Measurements from ENCODE around the gene OCA2.

Gene OCA2

DNA sequence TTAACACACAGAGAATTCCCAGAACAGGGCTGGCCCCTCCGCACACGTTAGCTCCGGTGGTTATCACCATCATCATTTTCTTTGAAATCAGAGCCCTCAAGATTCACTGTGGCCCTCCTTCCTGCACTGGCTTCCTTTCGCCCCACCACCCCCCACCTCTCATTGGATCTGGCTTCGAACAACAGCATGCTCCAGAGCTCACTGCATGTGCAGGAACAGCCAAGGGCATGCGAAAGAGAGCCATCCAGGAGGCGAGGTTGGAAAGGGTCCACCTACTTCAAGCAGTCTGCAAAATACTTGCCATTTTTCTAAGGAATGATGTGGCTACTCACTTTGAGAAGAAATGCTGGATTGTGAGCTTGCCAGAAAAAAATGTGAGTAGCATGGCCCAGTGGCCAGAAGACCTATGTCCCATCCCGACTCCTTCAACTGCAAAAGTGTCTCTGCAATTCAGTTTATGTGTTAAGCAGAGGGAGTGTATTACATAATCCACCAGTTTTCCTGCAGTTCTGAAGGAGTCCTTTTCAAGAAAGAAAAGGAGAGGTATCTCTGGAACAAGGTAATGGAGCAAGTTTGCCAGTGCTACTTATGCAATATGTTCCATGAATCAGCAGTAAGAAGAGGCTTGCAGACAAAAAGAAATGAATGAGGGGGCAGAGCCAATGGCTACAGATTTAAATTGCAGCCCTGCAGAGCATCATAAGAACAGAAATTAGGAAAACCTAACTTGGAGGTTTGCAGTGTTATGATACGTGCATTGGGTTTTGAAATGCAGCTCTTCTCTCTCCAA lies 92.8 kb downstream of the OCA2 start:
- Histone ChIP-seq H3F3A (ENCODE audit: insufficient read depth) (no peaks in the 10 kb centered on the region), H3K9me3 (ENCODE audit: insufficient read depth, low read length) (no peaks in the 10 kb centered on the region), H3K4me2 (ENCODE audit: low read depth, low read length, poor library complexity, severe bottlenecking) (no peak overlapping the region), H4K20me1 (ENCODE audit: low read depth, low read length) (no peaks in the 10 kb centered on the region), H3K9me2 (replicated peaks; ENCODE audit: insufficient read depth, low read length) (no peaks in the 10 kb centered on the region), H3K9ac (ENCODE audit: low read length) (no peak overlapping the region), H3K79me2 (ENCODE audit: insufficient read depth, low read length) (no peaks in the 10 kb centered on the region), H3K4me3 (ENCODE audit: insufficient read depth, low read length, poor library complexity, severe bottlenecking) (no peak overlapping the region), H3K27ac (ENCODE audit: low read depth, low read length) (no peak overlapping the region), H3K36me3 (ENCODE audit: low read length) (no peaks in the 10 kb centered on the region), H3K27me3 (ENCODE audit: low read length) (no peaks in the 10 kb centered on the region), H2AFZ (ENCODE audit: low read depth, low read length, severe bottlenecking) (no peak overlapping the region)
- TF ChIP-seq EZH2phosphoT487 (conservative IDR thresholded peaks at IDR 0.05; ENCODE audit: low read length): no peak
- TF ChIP-seq, protein P1, sequence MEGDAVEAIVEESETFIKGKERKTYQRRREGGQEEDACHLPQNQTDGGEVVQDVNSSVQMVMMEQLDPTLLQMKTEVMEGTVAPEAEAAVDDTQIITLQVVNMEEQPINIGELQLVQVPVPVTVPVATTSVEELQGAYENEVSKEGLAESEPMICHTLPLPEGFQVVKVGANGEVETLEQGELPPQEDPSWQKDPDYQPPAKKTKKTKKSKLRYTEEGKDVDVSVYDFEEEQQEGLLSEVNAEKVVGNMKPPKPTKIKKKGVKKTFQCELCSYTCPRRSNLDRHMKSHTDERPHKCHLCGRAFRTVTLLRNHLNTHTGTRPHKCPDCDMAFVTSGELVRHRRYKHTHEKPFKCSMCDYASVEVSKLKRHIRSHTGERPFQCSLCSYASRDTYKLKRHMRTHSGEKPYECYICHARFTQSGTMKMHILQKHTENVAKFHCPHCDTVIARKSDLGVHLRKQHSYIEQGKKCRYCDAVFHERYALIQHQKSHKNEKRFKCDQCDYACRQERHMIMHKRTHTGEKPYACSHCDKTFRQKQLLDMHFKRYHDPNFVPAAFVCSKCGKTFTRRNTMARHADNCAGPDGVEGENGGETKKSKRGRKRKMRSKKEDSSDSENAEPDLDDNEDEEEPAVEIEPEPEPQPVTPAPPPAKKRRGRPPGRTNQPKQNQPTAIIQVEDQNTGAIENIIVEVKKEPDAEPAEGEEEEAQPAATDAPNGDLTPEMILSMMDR (IDR thresholded peaks at IDR 0.05; ENCODE audit: insufficient read depth, low read length, poor library complexity, severe bottlenecking): no peak

DNA sequence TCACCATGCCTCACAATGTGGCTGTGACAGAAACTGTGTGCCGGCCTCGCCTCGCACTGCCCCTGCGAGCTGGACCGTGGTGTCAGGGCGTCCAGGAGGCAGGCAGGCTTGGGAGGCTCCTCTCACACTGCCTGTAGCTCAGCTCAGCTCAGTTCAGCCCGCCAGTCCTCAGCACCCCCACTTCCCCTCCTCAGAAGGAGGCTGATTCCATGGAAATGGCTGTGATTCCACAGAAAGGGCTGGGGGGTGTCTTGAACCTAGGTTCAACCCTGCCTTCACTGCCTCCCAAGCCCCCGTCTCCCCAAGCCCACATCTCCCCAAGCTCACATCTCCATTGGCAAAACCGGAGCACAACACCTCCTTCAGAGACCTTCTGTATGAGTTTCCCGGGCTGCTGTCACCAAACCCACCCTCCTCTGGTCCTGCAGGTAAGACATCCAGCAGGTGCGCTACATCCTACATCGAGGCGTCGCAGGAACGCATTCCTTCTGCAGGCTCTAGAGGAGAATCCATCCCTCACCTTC lies 94.0 kb downstream of the OCA2 start:
- Histone ChIP-seq H3K9me2 (replicated peaks; ENCODE audit: insufficient read depth, low read length) (no peaks in the 10 kb centered on the region), H3K4me3 (ENCODE audit: insufficient read depth, low read length, poor library complexity, severe bottlenecking) (no peak overlapping the region), H3K27me3 (ENCODE audit: low read length) (no peaks in the 10 kb centered on the region), H3K36me3 (ENCODE audit: low read length) (no peaks in the 10 kb centered on the region), H2AFZ (ENCODE audit: low read depth, low read length, severe bottlenecking) (no peak overlapping the region), H3K9me3 (ENCODE audit: insufficient read depth, low read length) (no peaks in the 10 kb centered on the region), H3K79me2 (ENCODE audit: insufficient read depth, low read length) (no peaks in the 10 kb centered on the region), H3K9ac (ENCODE audit: low read length) (no peak overlapping the region), H3F3A (ENCODE audit: insufficient read depth) (no peaks in the 10 kb centered on the region), H3K4me2 (ENCODE audit: low read depth, low read length, poor library complexity, severe bottlenecking) (no peak overlapping the region), H4K20me1 (ENCODE audit: low read depth, low read length) (no peaks in the 10 kb centered on the region), H3K27ac (ENCODE audit: low read depth, low read length) (no peak overlapping the region)
- TF ChIP-seq, protein P1 (IDR thresholded peaks at IDR 0.05; ENCODE audit: insufficient read depth, low read length, poor library complexity, severe bottlenecking): no peak

DNA sequence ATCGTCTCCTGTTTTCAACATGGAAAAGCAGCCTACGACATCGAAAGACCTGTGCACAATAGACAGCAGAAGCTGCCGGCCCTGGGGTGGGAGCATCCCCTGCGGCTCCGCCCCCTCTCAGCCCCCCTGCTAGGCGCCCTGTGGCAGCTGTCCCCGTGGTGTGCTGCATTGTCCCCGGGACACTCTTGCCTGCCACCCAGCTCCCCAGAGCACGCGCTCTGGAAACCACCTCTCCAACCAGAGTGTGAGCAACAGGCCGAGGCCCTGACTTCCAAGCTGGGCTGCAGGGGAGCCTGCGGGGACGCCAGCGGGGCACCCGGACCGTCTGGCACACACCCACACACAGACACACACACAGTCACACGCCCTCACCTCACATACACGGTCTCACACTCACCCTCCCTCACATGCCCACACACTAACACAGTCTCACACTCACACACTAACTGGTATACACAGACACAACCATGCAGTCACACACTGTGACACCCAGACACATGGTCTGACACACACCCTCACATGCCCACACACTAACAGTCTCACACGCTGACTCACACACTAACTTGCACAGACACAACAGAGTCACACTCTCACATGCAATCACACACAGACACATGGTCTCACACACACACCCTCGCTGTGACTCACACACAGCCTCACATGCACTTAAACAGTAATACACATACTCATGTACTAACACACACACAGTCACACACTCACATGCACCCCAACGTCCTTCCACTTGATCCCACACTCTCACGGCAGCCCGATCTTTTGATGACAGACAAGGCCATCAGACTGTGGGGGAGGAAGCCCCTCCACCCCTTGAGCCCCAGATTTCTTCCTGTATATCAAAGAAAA lies 94.7 kb downstream of the OCA2 start:
- no peak overlapping the region for H3K9ac ChIP-seq (ENCODE audit: low read length)
- H3K27ac ChIP-seq (ENCODE audit: low read depth, low read length): no peak overlapping the region
- no peak overlapping the region for H3K4me3 ChIP-seq (ENCODE audit: insufficient read depth, low read length, poor library complexity, severe bottlenecking)
- no peaks in the 10 kb centered on the region for H3K27me3 ChIP-seq (ENCODE audit: low read length)
- H3K79me2 ChIP-seq (ENCODE audit: insufficient read depth, low read length): no peaks in the 10 kb centered on the region
- H2AFZ ChIP-seq (ENCODE audit: low read depth, low read length, severe bottlenecking): no peak overlapping the region
- H3F3A ChIP-seq (ENCODE audit: insufficient read depth): no peaks in the 10 kb centered on the region
- H3K9me2 ChIP-seq (replicated peaks; ENCODE audit: insufficient read depth, low read length): no peaks in the 10 kb centered on the region
- TF ChIP-seq EZH2phosphoT487 (conservative IDR thresholded peaks at IDR 0.05; ENCODE audit: low read length): no peak
- TF ChIP-seq, protein P1 (IDR thresholded peaks at IDR 0.05; ENCODE audit: insufficient read depth, low read length, poor library complexity, severe bottlenecking): no peak
- no peaks in the 10 kb centered on the region for H4K20me1 ChIP-seq (ENCODE audit: low read depth, low read length)
- no peaks in the 10 kb centered on the region for H3K9me3 ChIP-seq (ENCODE audit: insufficient read depth, low read length)
- no peak overlapping the region for H3K4me2 ChIP-seq (ENCODE audit: low read depth, low read length, poor library complexity, severe bottlenecking)
- no peaks in the 10 kb centered on the region for H3K36me3 ChIP-seq (ENCODE audit: low read length)
